ENCODE data around the gene HIVEP3. TPM values are rescaled to one million over a fixed set of nuclear protein-coding genes. Genes with fewer than 3 reads are reported as not detected.

Gene HIVEP3
- polyA plus RNA-seq, 3 donors = 3.3 to 4.0 (median 3.7) TPM

DNA sequence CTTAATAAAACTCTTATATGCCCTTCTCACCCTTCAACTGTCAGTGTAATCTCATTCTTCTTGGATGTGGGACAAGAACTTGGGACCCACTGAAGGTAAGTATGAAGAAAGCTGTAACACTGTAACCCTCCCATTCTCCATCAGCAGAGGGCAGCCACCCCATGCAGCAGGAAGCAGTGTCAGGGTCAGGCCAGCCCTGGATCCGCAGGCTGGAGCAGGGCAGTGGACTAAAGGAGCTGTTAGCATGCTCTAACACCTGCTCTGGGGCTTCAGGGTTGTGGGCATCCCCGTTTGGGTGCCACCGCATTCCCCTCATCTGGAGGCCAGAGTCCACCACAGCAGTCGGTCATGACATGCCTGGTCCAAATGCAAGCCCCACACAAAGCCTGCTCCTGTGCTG is 156.5 kb downstream of the HIVEP3 start:
- no peak for DNase-seq

DNA sequence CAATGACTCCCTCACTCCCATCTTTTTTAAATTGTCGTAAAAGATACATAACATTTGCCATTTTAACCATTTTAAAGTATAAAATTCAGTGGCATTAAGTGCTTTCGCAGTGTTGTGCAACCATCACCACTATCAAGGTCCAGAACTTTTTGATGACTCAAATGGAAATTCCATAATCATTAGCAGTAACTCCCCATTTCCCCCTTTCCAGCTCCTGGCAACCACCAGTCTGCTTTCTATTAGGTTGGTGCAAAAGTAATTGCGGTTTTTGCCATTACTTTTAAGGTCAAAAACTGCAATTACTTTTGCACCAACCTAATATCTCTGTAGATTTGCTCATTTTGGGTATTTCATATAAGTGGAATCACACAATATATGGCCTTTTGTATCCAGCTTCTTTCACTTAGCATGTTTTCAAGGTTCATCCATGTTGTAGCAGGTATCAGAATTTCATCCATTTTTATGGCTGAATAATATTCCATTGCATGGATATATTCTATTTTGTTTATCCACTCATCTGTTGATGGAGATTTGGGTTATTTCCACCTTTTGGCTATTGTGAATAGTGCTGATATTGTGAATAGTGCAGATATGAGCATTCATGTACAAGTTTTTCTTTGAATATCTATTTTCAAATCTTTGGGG is 159.7 kb downstream of the HIVEP3 start:
- no peak for DNase-seq

DNA sequence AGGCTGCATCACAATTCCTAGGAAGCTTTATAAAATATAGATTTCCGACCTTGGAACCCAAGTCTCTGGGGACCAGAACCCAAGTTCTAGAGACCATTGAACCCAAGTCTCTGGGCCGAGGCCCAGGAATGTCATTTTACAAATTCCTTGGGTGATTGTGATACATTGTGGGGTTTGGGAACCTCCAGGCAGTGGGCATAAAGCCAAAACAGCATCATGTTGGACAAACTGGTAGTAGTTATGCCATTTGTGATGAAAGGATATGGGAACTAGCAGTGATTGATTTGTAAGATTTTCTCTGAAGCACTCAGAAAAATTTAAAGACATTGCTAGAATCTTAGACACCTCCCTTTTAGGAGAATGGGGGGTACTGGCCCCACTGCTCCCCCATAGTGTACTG is 160.2 kb downstream of the HIVEP3 start:
- DNase-seq = no peak

DNA sequence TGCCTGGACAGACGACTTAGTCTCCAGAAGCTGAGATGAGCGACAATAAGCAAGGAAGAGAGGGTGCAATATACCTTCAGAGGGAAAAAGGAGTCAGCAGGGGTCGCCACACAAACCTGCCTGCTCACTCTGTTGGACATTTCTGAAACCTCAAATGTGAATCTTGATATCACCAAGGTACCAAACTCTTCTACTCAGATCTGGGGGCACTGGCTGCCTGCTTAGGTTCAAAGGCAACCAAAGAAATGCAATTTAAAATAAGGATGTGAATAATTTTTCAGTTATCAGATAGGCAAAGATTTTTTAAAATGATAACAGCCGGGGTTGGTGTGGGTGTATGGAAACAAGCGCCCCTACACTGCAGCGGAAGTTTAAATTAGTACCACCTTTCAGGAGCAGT is 164.2 kb downstream of the HIVEP3 start:
- no peak for DNase-seq

DNA sequence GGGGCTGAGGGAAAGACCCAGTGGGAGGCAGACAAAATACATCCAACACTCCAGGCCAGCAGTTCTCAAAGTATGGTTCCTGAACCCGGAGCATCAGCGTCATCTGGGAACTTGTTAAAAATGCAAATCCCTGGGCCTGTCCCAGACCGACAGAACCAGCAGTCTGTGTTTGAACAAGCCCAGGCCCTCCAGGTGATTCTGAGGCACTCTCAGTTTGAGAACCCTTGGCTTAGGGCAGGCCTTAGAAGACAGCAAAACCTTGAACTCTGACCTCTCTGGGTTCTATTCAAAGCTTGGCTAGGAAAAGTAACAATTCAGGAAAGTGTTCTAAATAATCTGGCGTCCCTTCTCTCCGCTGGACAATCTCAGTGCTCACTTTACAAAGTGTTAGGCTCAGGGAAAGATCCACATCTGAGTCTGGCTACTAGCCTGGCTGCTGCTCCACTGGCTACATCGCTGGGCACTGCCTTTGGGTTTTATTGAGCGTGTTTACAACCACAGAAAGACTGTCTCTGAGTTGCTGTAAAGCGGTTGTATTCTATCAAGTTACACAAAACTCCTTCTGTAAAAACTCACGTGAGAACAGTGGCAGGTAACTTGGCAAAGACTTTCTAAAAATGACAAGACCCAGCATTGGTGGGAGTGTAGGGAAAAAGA is 166.1 kb downstream of the HIVEP3 start:
- DNase-seq = no peak

DNA sequence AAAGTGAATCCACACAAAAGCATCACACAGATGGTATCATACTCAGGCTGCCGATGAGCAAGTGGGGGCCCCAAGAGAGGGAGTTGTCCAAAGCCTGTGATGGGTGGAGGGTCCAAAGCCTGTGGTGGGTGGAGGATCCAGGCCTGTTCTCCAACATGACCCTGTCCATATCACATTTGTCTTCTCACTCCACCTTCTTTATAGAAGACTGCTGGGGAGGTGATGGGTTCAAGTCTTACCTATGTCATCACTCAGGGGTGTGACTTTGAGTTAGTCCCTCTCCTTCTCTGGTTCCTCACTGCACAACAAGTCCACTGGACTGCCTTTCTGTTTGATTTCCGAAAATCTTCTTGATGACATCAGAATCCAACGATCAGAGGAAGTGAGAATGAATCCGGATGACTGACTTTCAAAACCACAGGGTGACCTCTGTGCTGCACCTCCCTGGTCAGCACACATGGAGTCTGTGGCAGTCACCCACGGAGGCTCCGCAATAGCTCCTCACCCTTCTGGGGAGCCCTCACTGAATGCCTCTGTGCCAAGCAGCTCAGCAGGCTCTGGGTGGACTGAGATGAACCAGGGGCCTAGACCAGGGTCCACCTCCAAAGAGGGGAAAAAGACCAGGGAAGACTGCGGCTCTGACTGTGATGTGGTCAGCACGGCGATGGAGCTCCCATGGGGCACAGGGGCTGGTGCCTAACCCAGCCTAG is 166.8 kb downstream of the HIVEP3 start:
- no peak for DNase-seq

DNA sequence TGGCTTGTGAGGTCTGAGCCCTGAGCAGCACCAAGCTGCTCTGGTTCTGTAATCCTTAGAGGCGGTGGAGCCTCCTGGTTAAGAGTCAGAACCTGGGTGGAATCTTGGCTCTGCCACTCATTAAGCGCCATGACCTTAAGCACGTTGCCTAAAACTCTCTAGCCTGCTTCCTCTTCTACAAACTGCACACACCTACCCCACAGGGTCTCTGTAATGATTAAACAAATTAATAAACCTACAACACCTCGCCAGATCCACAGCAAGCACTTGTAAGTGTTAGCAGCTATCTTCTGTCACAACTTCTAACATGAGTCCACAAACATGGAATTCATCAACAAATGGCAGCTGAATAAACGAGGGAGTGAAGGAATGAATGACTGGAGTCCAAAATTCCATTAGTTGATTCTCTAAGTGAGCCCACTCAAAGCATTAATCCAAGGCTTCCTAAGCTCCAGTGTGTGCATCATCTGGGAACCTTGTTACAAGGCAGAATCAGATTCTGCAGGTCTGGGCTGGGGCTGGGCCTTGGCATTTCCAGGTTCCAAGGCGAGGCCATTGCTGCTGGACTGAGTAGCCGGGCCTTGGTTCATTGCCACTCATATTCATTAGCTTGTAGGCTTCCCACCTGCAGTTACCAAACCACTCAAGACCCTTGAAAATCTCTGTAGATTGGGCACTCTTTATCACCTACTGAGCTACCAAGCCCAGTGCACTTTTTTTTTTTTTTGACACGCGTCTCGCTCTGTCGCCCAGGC is 168.6 kb downstream of the HIVEP3 start:
- no peak for DNase-seq

DNA sequence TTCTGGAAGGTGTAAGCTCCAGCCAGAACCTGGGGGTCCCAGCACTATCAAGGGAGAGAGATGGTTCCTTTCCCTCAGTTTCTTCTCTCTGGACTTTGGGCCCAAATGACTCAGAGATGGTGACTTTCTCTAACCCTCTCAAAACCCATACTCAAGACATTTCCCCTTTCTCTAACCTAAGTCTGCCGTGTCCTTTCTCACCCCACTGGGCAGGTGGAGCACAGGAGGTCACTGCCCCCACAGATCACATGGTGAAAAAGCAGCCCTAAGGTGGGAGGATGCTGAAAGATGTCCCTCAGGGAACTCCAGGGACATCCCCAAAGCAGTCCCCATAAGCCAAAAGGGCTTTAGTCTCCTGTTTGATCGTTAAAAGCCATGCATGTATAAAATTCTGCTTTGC is 173.7 kb downstream of the HIVEP3 start:
- DNase-seq = no peak

DNA sequence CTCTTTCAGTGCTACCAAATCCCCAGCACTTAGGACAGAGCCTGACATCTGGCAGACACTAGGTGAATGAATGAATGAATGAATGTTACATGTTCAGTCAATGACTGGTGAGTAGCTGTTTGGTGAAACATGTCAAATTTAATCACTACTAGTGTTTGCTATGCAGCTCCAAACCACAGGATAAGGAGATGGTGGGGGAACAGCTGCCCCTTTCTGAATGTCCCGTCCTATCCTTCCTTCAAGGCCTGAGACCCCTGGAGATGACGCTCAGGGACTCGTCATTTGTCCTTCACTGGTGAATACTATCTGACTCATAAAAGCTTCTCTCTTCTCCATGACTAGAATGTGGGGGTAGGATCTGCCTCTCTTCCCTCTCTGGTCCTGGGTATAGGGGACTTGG is 175.4 kb downstream of the HIVEP3 start:
- DNase-seq = no peak

DNA sequence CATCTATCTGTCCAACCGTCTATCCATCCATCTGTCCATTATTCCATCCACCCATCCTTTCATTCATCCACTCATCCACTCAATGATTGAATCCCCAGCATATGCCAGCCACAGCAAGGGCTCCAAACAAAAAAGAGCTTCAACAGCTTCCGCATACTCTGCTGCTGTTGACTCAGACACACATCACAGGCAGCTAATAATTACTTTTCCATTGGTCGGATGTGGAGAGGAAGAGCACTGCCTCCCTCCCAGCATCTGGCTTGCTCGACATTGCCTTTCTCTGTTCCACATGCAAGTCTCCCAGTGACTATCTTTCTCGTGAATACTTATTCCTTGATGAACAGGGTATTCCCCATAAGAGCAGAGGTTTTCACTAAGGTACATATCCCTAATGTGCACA is 176.5 kb downstream of the HIVEP3 start:
- DNase-seq = no peak

DNA sequence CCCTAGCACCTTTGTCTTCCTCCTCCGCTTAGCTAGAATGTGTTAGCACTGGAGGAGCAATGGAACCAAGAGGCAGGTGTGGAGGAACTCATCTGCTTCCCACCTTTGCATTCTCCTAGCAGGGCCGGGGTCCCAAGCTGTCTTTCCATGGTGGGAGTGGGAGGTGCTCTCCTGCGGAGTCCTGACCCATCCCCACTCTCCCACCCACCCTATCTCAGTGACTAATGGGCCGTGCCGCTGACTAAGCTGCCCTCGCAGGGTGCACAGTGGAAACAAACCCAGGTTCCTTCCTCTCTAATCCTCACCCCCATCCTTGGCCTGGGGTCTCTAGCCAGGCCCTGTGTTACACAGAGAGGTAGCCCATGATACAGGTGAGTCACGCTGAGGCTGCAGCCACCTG is 177.5 kb downstream of the HIVEP3 start:
- DNase-seq = no peak

DNA sequence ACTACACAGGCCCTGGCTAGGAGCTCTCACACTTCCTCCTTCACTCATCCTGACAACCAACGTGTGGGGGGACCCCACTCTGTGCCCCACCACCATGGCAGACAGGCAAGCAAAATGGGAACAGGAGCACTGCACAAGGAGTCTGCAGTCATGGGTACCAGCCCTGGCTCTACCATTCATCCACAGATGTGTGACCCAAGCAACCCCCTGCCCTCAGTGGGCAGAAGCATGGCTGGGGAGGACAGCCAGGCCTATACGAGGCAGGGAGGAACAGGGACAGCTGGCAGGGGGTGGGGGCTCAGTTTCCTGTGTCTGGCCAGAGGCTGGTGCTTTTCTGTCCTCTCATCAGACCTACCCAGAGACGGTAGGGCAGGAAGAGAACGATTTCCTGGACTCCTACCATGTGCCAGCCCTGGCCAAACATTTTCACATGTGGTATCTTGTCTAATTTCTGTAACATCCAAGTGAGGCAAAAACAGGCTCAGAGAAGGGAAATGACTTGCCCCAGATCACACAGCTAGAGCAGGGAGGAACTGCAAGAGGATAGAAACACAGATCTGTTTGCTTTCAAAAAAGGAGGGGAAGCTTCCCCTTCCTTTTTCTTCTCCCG is 178.0 kb downstream of the HIVEP3 start:
- DNase-seq = no peak

DNA sequence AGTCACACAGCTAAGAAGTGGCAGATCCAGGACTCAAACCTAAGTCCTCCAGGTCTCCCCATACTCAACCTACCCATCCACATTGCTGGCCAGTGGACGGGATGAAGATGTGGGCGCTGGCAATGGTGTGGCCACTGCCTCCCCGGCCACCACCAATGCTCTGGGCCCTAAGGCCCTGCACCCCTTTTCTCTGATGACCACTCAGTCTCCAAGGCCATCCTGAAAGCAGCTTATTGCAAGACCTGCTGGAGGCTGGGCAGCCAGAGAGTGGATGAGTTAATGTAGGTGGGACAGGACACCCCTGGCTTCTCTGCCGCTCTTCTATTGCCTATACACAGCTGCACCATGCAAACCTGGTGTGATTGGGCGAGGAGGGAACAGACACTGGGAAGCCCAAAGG is 178.7 kb downstream of the HIVEP3 start:
- no peak for DNase-seq

DNA sequence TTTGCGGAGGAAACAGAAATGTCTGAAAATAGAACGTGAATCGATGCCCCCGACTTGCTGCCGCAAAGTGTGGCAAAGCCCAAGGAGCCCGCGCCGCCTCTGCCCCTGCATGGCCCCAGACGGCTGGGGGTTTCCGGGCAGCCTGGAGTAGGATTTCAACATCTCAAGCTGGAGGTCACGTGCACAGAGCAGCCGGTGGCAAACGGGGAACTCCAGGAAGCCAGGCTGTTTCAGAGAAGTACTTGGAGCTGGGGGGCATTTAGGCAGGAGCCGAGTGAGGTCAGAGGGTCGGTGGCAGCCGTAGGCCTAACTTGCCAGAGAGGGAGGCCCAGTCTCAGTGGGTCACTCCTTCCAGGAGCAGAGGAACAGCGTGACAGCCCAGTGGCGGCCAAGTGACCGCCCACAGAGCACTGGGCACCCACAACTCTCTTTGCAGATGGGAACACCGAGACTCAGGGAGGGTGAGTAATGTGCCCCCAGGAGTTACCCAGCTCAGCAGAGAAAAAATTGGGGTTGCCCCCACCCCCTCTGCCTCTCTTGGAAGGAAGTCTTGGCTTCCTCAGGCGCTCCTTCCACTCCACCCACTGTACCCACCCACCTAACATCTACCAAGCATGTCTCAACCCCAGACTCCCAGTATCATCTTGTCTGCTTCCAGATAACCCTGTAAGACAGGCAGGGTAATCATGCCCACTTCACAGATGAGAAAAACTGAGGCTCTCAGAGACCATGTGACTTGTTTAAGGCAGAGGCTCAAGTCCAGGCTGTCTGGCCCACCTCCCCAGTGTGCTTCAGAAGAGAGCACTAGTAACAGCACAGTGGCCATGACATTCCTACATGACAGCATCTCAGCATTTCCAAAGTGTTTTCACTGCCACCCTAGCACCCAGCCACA is 179.4 kb downstream of the HIVEP3 start:
- peak; percentile 78 for DNase-seq

DNA sequence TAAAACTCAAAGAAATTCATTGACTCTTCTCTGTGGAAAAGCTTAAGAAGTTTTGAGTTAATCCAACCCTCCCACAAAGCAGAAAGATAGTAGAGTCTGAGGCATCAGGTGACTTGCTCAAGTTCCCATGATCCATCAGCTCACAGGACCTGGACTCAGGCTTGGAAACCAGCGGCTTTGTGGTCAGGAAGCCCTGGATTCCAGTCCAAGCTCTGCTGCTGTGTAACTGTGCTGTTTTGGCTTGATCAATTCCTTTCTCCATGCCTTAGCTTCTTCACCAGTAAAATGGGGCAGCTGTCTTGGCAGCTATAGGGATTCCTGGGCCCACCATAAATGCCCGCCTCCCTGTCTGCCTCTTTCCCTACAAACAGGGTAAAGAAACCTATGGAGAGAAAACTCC is 180.2 kb downstream of the HIVEP3 start:
- no peak for DNase-seq

DNA sequence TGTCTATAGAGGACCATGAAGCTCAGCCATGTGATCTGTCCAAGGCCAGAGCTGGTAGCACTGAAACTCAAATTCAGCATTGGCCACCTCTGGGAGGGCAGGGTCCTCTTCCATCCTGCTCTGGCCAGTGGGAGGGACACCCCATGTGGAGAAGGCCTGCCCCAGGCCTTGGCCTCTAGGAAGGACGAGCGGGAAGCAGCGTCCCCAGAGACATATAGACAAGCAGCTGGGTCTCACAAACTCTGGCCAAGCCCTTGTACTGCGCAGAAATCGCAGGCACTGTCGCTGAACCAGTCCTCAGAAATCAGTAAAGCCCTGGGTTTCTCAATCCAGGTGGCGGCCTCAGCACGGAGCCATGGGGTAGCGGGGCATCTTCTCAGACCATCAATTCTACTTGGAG is 180.7 kb downstream of the HIVEP3 start:
- DNase-seq = no peak

DNA sequence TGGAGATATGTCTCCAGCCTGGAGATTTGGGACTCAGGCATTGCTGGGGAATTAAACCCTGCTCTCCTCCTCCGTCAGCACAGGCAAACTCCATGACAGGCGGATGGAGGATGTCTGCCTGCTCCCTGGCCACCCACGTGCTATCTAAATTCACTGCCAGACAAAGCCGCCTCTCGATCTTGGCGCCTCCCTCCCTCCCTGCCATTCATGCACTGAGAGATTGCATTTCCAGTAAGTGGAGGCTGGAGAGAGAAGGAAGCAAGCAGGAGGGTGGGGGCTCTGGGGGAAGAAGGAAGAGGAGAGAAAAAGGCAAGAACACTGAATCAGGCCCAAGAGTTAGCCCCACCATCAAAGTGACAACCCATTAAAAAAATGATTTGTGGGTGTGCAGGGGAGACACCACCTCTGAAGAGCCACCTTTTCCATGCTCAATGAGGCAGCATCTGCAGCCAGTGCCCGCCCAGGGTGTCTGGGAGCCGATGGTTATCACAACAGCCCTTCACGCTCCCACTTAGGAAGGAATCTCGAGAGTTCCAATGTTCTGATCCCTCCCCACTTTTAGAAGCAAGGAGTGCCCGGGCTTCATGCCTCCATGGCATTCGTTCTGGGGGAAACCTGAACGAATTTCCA is 183.0 kb downstream of the HIVEP3 start:
- DNase-seq = peak; percentile 71

DNA sequence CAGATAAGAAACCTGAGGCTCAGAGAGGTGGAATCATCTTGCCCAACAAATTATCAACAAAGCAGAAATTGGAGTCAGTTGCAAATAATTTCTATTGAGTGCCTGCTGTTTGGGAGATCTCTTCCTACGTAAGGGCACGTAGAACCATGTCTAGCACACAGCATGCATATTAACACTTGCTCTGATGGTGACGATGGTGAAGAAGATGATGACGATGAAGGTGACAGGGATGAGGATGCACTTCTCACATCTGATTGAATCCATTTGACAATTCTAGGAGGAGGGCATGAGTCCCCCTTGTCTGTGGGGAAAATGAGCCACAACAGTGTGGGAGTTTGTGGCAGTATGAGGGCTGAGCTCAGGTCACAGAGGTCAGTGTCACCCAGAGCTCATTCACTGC is 183.6 kb downstream of the HIVEP3 start:
- DNase-seq = no peak

DNA sequence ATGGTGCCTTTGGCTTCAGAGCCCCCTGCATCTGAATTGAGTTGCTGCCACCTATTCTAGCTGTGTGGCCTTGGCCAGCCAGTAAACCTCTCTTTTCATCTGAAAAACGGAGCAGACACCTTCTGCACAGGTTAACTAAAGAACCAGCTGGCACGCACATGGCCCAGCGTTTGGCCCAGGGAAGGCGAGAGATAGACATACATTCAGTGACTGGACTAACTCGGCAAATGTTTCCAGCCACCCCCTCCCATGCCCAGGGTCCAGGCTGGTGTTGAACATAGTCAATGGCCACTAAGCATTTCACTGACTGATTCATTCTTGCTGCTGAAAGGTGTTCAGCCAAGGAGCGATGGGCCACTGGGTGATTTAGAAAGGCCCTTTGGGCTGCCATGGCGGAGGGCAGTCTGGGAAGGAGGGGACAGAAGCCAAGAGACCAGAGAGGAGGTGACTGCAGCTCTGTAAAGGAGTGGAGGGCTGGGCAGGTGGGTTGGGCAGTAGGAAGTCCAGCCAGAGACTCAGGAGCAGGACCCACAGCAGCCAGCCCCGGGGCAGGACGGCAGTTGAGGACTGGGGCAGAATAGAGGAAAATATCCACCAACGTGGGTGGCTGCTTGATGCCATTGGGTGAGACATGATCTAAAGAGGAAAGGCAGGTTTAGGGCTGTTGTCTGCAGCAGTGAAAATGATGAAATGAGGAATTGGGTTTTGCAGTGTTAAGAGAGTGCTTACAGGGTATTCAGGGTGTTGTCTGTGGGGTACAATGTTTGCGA is 184.3 kb downstream of the HIVEP3 start:
- DNase-seq = no peak

DNA sequence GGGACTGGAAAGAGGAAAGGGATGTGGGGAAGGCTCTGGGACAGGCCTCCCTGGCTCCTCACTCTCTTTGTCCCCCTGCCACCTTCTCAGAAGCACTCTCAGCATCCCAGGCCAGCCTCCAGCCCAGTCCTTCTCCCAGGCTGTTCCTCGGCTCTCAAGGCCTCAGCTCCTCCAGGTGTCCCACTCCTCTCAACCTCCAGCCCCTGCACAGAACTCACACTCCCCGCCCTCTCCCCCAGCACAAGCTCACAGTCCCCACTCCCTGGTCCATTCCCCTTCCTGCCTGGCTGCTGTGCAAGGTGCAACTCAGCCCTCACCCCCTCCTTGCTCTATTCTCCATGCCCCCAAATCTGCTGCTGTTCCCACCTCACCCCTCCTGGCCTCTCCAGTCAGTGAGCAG is 185.0 kb downstream of the HIVEP3 start:
- no peak for DNase-seq

Measured in renal pelvis (tissue), 4 donors.